GM19397 (cell line): ENCODE measurements around the gene TUBD1.
"Not testable (repeated sequence)": the region's sequence is repeated elsewhere in the genome, so short reads cannot be mapped to it uniquely, and the experiment has no call there.

Experiments
- ATAC-seq: cut with Tn5 transposase; IDR thresholded peaks from one replicate; pipeline ENCODE4 v1.9.1; 2021; ENCODE audit warnings: mild to moderate bottlenecking, moderate library complexity; ENCODE audit not compliant: unreplicated experiment

TUBD1 gene

DNA sequence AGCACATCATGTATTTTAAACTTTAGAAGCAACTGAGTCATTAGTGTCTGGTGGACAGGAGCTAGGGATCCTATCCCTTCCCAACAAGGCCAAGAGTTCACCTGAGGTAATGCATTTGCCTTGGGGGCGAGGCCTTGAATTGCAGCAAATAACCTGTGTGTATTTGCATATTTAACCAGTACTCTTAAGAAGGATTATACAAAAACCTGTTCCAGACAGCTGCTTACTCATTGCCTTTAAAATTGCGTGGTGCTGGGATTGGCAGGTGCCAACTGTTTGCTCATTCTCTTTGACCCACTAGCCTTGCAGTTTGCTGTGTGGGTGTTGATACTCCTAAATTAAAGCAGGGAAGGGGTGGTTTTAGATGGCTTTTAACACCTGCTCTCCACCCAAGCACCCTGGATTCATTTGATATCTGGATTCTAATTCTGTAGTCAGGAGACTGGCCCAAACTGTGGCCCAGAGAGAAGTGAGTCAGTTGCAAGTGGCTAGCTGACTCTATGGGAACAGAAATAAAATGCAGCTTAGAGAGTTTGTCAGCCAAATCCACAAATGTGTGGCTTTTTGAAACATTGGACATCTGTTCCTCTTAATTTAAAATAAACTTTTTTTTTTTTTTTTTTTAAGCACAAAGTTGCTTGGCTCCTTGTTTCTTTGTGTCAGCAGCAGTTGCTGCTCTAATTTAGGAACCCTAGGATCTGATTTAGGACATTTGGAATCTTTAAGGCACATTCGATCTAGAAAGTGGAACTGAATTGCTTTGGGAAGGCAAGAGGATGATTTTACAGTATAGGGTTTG is 46.9 kb downstream of the TUBD1 start:
- no peak for ATAC-seq

- no peak for ATAC-seq
These were observed 47.7 kb downstream of the TUBD1 start for GRCh38 chr17:59844884-59845594.

- ATAC-seq = no peak
These were observed 49.7 kb downstream of the TUBD1 start for GRCh38 chr17:59842901-59843652.

DNA sequence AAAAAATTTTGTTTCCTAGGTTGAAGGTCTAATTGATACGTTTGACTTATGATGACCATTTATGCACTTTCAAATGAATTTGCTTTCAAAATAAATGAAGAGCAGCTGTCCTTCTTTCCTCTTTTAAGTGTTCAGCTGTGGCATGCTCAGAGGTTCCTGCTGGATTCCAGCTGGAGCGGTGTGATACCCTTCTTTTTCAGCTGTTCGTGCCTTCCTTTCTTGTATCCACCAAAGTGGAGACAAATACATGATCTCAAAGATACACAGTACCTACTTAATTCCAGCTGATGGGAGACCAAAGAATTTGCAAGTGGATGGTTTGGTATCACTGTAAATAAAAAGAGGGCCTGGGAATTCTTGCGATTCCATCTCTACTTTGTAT is 50.9 kb downstream of the TUBD1 start:
- not testable (repeated sequence) for ATAC-seq

DNA sequence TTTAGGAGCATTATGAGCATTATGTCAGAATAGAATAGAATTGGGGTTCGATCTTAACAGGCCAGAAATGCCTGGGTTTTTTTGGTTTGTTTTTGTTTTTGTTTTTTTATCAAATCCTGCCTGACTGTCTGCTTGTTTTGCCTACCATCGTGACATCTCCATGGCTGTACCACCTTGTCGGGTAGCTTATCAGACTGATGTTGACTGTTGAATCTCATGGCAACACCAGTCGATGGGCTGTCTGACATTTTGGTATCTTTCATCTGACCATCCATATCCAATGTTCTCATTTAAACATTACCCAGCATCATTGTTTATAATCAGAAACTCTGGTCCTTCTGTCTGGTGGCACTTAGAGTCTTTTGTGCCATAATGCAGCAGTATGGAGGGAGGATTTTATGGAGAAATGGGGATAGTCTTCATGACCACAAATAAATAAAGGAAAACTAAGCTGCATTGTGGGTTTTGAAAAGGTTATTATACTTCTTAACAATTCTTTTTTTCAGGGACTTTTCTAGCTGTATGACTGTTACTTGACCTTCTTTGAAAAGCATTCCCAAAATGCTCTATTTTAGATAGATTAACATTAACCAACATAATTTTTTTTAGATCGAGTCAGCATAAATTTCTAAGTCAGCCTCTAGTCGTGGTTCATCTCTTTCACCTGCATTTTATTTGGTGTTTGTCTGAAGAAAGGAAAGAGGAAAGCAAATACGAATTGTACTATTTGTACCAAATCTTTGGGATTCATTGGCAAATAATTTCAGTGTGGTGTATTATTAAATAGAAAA is 51.5 kb downstream of the TUBD1 start:
- ATAC-seq = not testable (repeated sequence)

DNA sequence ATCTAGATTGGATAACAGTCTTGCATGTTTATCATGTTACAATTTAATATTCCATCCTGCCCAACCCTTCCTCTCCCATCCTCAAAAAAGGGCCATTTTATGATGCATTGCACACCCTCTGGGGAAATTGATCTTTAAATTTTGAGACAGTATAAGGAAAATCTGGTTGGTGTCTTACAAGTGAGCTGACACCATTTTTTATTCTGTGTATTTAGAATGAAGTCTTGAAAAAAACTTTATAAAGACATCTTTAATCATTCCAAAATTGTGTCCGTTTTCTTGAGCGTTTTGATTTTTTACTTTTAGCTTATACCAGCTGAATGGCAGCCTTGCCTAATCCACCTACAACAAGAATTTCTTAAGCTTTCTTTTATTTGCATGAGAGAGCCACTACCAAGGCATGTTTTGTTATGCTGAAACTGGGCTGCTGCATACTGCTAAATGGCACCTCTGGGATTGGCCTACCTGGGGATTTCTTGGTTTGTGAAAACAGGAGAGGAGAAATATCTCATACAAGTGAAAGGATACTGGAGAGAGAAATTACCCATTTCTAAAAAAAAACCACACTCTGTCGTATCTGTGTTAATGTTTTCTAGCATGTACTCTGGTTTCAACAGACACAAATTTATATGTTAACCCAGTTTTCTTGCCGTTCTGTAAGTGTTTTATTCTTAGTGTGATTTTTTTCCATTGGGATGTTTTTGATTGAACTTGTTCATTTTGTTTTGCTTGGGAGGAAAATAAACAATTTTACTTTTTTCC is 52.2 kb downstream of the TUBD1 start:
- ATAC-seq = no peak

- ATAC-seq = no peak
These were observed 53.0 kb downstream of the TUBD1 start for GRCh38 chr17:59839651-59840328.

GRCh38 chr17:59838052-59838916 is 54.5 kb downstream of the TUBD1 start:
- ATAC-seq = no peak

- ATAC-seq = peak; percentile 67
These were observed 55.3 kb downstream of the TUBD1 start for GRCh38 chr17:59837308-59838051.

GRCh38 chr17:59832883-59833379 is 59.8 kb downstream of the TUBD1 start:
- ATAC-seq = no peak

DNA sequence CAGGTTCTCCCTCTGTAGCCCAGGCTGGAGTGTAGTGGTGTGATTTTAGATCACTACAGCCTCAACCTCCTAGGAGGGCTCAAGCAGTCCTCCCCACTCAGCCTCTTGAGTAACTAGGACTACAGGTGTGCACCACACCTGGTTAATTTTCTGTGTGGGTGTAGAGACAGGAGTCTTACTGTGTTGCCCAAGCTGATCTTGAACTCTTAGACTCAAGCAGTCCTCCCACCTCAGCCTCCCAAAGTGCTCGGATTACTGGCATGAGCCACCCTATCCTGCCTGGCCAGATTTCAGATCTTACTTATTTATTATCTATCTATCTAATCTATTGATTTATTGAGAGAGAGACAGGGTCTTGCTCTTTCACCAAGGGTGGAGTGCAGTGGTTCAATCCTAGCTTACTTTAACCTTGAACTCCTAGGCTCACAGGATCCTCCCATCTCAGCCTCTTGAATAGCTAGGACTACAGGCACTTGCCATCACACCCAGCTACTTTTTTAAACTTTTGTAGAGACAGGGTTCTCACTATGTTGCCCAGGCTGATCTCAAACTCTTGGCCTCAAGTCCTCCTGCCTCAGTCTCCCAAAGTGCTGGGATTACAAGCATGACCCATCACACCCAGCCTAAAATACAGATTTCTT is 61.8 kb downstream of the TUBD1 start:
- no peak for ATAC-seq

- ATAC-seq = no peak
These were observed 62.6 kb downstream of the TUBD1 start for GRCh38 chr17:59830007-59830630.

DNA sequence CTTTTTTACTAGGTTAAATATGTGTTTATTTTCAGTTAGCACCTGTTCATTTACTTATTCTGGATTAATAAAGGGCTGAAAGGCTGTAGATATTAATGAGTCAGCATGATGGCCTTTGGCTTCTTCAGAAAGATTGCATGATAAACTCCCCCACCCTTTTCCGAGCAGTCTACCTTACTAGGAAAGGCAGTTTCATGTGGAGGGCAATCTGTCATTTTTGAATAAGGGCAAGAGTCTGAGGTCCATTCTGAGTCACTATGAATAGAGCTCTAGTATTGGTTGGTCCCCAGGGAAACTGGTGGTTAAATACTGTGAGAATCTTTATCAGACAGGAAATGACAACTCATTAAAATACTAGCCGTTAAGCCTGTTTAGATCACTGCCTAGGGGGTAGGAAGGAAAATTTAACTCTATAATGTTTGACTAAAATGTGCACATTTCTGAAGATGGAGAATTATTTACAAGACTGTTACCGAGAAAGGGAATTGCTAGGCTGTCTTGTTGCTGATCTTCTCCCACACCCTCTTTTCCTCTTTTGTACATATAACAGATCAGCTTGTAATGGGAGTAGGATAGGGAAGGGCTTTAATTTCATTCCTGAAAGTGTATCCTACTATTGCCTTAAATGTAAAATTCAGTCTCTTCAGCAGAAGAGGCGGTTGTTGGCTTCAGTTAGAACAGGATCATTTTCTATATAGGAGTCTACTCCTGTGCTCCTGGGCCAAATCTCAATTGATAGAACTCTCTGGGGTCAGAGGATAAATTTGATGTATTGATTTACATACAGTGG is 63.3 kb downstream of the TUBD1 start:
- peak; percentile 62 for ATAC-seq

GRCh38 chr17:59828819-59829216 is 63.9 kb downstream of the TUBD1 start:
- not testable (repeated sequence) for ATAC-seq

DNA sequence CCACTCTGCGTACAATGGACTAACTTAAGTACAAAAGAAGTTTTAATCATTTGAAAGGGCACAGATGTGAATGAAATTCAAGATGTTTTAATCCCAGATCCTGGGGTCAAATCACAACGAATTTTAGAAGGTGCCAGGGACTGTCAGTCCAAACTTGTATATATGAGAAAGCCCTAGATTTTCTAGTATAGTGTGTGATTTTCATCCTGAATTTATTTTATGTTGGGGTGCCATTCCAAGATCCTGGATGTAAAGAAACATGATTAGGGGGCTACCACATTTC is 64.3 kb downstream of the TUBD1 start:
- no peak for ATAC-seq
